Measurements from ENCODE around the gene NAGS.

Gene NAGS

DNA sequence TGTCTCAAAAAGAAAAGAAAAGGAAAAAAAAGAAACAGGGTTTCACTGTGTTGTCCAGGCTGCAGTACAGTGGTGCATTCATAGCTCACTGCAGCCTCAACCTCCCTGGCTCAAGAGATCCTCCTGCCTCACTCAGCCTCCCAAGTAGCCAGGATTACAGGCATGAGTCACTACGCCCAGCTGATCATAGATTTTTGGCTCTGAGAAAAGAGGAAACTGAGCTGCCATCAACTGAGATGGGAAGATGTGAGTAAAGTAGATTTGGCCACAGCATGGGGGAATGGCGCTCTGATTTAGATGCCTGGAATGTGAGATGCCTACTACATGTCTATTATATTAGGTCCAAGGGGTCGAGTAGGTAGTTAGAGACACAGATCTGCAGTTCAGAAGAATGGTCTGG, 5.9 kb upstream of the NAGS start:
- no peak overlapping the region for H3K4me3 ChIP-seq (ENCODE audit: low read depth, low read length)
- no peak for TF ChIP-seq CTCF (IDR thresholded peaks at IDR 0.05; ENCODE audit: low read depth, low read length, missing control alignments)
- DNase-seq (ENCODE audit: low read depth) = no peak

DNA sequence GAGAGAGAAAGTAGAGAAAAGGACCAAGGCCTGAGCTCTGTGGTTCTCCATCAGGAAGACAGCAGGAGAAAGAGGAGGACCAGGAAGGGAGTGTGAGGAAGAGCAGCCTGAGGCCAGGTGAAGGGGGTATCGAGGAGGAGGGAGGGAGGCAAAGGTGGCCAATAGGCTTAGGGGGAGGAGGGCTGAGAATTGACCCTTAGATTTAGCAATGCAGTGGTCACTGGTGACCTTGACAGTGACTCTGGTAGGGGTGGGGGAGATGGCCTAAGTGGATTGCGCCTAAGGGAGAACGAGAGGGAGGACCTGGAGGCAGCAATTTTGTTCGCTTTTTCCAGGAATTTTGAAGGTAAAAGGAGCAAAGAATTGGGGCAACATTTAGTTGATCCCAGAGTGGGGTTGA, 5.4 kb upstream of the NAGS start:
- TF ChIP-seq CTCF (IDR thresholded peaks at IDR 0.05; ENCODE audit: low read depth, low read length, missing control alignments) = no peak
- no peak for DNase-seq (ENCODE audit: low read depth)
- no peak overlapping the region for H3K4me3 ChIP-seq (ENCODE audit: low read depth, low read length)

GRCh38 chr17:44000141-44000860, 4.1 kb upstream of the NAGS start:
- TF ChIP-seq CTCF (IDR thresholded peaks at IDR 0.05; ENCODE audit: low read depth, low read length, missing control alignments) = no peak
- DNase-seq (ENCODE audit: low read depth) = no peak
- no peak overlapping the region for H3K4me3 ChIP-seq (ENCODE audit: low read depth, low read length)

GRCh38 chr17:44000871-44001460, 3.5 kb upstream of the NAGS start:
- DNase-seq (ENCODE audit: low read depth) = no peak
- no peak overlapping the region for H3K4me3 ChIP-seq (ENCODE audit: low read depth, low read length)
- no peak for TF ChIP-seq CTCF (IDR thresholded peaks at IDR 0.05; ENCODE audit: low read depth, low read length, missing control alignments)

DNA sequence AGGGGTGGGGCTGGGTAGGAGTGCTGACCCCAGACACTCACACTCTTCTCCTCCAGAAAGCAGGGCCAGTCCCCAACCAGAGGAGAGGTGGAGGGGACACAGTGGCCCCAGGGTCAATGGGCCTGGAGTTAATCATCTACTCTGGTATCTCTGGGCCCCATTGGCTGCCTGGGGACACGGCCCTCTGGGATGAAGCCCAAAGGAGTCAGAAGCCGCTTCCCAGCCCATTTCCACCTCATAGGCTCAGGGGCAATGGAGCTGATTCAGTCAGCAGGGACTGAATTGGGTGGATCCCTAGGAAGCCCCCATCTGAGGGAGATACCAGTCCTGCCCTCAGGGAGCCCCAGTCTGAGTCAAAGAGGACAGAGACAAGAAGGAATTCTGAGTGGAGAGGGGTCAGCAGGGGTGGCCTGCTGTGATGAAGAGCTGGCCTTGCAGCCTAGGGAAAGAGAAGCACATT, 2.9 kb upstream of the NAGS start:
- DNase-seq (ENCODE audit: low read depth) = no peak
- TF ChIP-seq CTCF (IDR thresholded peaks at IDR 0.05; ENCODE audit: low read depth, low read length, missing control alignments) = no peak
- no peak overlapping the region for H3K4me3 ChIP-seq (ENCODE audit: low read depth, low read length)

DNA sequence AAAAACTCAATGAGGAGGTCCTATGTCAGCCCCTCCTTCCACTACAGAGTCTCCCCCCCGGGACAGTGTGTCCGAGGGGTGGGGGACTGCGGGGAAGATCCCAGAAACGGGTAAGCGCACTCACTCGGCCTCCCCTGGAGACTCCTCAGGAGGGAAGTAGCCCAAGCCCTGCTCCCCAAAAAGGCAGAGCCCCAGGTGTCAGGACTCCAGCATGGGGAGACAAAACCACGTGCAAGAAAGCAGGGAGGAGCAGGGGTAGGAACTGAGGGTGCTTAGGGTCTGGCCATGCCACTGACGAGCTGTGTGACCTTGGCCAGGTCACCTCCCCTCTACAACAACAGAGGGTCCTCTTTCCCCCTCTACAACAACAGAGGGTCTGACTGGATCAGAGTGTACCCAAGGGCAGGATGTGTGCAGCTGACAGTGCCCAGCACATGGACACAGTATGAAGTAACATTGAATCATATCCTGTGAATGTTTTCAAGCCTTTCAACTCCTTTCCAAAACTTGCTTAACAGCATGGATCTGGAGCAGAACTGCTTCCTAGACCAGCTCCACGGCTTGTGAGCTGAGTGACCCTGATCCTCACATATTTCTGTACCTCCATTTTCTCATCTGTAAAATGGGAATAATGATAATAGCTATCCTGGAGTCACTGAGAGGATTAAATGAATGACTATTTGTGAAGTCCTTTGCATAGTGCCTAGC, 2.1 kb upstream of the NAGS start:
- no peak overlapping the region for H3K4me3 ChIP-seq (ENCODE audit: low read depth, low read length)
- no peak for TF ChIP-seq CTCF (IDR thresholded peaks at IDR 0.05; ENCODE audit: low read depth, low read length, missing control alignments)
- DNase-seq (ENCODE audit: low read depth) = no peak
